Calu3 (cell line): Measurements from ENCODE around the gene CHRNA4. TPM values are rescaled to one million over a fixed set of nuclear protein-coding genes. Genes with fewer than 3 reads are reported as not detected.

Experiments
- BruUV-seq: library from RNA; stranded (reverse); fragments of 400-500 nt; replicated peaks from 2 replicates; lab custom pipeline; 2021; lab: Mats Ljungman, UMichigan
- CTCF ChIA-PET: fragments of 300-600 bp; sonication (Branson Sonifier 250); formaldehyde crosslinking; loops from one replicate; lab custom pipeline; 2022; ENCODE audit warnings: antibody characterized with exemption; lab: Charles Lee
- DNase-seq: peaks from one replicate; pipeline ENCODE4 v3.0.0; 2022
- H3K27ac Mint-ChIP-seq: one replicate; pipeline ENCODE4 v1.8.0; 2022; ENCODE audit warnings: mixed read lengths; ENCODE audit not compliant: unreplicated experiment
- H3K27me3 Mint-ChIP-seq: one replicate; pipeline ENCODE4 v1.8.0; 2022; ENCODE audit warnings: mixed read lengths; ENCODE audit not compliant: unreplicated experiment
- H3K36me3 Mint-ChIP-seq: one replicate; pipeline ENCODE4 v1.8.0; 2022; ENCODE audit warnings: mild to moderate bottlenecking, moderate library complexity, mixed read lengths; ENCODE audit not compliant: insufficient read depth, unreplicated experiment
- H3K4me1 Mint-ChIP-seq: one replicate; pipeline ENCODE4 v1.8.0; 2022; ENCODE audit warnings: mild to moderate bottlenecking, low read depth, mixed read lengths; ENCODE audit not compliant: unreplicated experiment
- H3K4me3 Mint-ChIP-seq: one replicate; pipeline ENCODE4 v1.8.0; 2022; ENCODE audit warnings: mild to moderate bottlenecking, low read depth, moderate library complexity, mixed read lengths; ENCODE audit not compliant: unreplicated experiment
- H3K9me3 Mint-ChIP-seq: one replicate; pipeline ENCODE4 v1.8.0; 2022; ENCODE audit warnings: low read depth, mixed read lengths; ENCODE audit not compliant: unreplicated experiment
- CTCF ChIP-seq: fragments of 200-600 bp; IDR thresholded peaks from one replicate; pipeline ENCODE4 v1.8.0; 2022; ENCODE audit warnings: antibody characterized with exemption; ENCODE audit not compliant: unreplicated experiment
- intact Hi-C: fragments of 100-400 bp; cut with micrococcal nuclease; formaldehyde crosslinking; loops from one replicate; pipeline ENCODE4 v1.10.0; 2022; ENCODE audit not compliant: unreplicated experiment
- total RNA-seq: library from RNA; stranded (reverse); gene quantifications from 2 replicates; pipeline ENCODE4 v1.2.3, GENCODE V29; 2022

CHRNA4 gene
- total RNA-seq, 1 experiment from 2014 or later, result not detected

GRCh38 chr20:63303095-63303666 lies 58.0 kb downstream of the CHRNA4 start:
- no peaks in the 10 kb centered on the region for H3K4me1 Mint-ChIP-seq
- H3K4me3 Mint-ChIP-seq, result no peak overlapping the region
- no peak for DNase-seq
- intact Hi-C loops, result no loop called here
- peaks cover 3% of the 10 kb centered on the region for H3K9me3 Mint-ChIP-seq
- no peaks in the 10 kb centered on the region for H3K36me3 Mint-ChIP-seq
- peaks cover 87% of the 10 kb centered on the region for H3K27me3 Mint-ChIP-seq
- no peak overlapping the region for H3K27ac Mint-ChIP-seq
- no TSS peak for BruUV-seq
- CTCF ChIA-PET, result no interaction called here
- TF ChIP-seq CTCF, result no peak

- intact Hi-C loops, result no loop called here
- no peaks in the 10 kb centered on the region for H3K4me1 Mint-ChIP-seq
- H3K27me3 Mint-ChIP-seq, result peaks cover 89% of the 10 kb centered on the region
- H3K9me3 Mint-ChIP-seq, result peaks cover 3% of the 10 kb centered on the region
- no peak overlapping the region for H3K4me3 Mint-ChIP-seq
- no peak overlapping the region for H3K27ac Mint-ChIP-seq
- BruUV-seq, result no TSS peak
- no peak for DNase-seq
- no peak for TF ChIP-seq CTCF
- CTCF ChIA-PET, result no interaction called here
- no peaks in the 10 kb centered on the region for H3K36me3 Mint-ChIP-seq
Observed at GRCh38 chr20:63301671-63302070, 59.5 kb downstream of the CHRNA4 start.

GRCh38 chr20:63298731-63299312 lies 62.3 kb downstream of the CHRNA4 start:
- no peak for DNase-seq
- H3K27me3 Mint-ChIP-seq, result peaks cover 97% of the 10 kb centered on the region
- BruUV-seq, result no TSS peak
- H3K36me3 Mint-ChIP-seq, result peaks cover 7% of the 10 kb centered on the region
- H3K27ac Mint-ChIP-seq, result no peak overlapping the region
- CTCF ChIA-PET, result interaction anchor here (0.5 kb wide), 1 partner anchor 328 kb away, joined by 10 read pairs; no protein-coding TSS in a partner anchor
- no peak overlapping the region for H3K4me3 Mint-ChIP-seq
- no peak for TF ChIP-seq CTCF
- peaks cover 3% of the 10 kb centered on the region for H3K9me3 Mint-ChIP-seq
- intact Hi-C loops, result no loop called here
- H3K4me1 Mint-ChIP-seq, result no peaks in the 10 kb centered on the region

- peaks cover 3% of the 10 kb centered on the region for H3K9me3 Mint-ChIP-seq
- no peaks in the 10 kb centered on the region for H3K4me1 Mint-ChIP-seq
- CTCF ChIA-PET, result interaction anchor here (4.5 kb wide), 1 partner anchor 11 kb away, joined by 21 read pairs; no protein-coding TSS in a partner anchor
- no peak for TF ChIP-seq CTCF
- peaks cover 100% of the 10 kb centered on the region for H3K27me3 Mint-ChIP-seq
- no TSS peak for BruUV-seq
- H3K27ac Mint-ChIP-seq, result no peak overlapping the region
- intact Hi-C loops, result no loop called here
- H3K36me3 Mint-ChIP-seq, result peaks cover 14% of the 10 kb centered on the region
- H3K4me3 Mint-ChIP-seq, result no peak overlapping the region
- no peak for DNase-seq
Observed at GRCh38 chr20:63297796-63298572, 63.2 kb downstream of the CHRNA4 start.
